WTC11 (cell line): Measurements from ENCODE around the gene TMSB15C. TPM values are rescaled to one million over a fixed set of nuclear protein-coding genes. Genes with fewer than 3 reads are reported as not detected.

Experiments used
- ATAC-seq: fragments of 200-7000 bp; cut with Tn5 transposase; 2 replicates; pipeline ENCODE4 v1.10.0; 2021; ENCODE audit warnings: mild to moderate bottlenecking, moderate library complexity
- CTCF ChIA-PET: fragments of 300-600 bp; sonication (Branson Sonifier 250); formaldehyde crosslinking; loops from one replicate; lab custom pipeline; 2021; ENCODE audit warnings: antibody characterized with exemption; lab: Charles Lee
- POLR2A ChIA-PET: fragments of 350-600 bp; sonication (Branson Sonifier 250); formaldehyde crosslinking; loops from one replicate; lab custom pipeline; 2021; ENCODE audit warnings: antibody characterized with exemption; lab: Charles Lee
- DNase-seq: peaks from one replicate; pipeline ENCODE4 v3.0.0; 2021; ENCODE audit warnings: low spot score
- H3K27ac Mint-ChIP-seq: 2 replicates; pipeline ENCODE4 v1.8.0; 2021; ENCODE audit warnings: mixed read lengths
- H3K27me3 Mint-ChIP-seq: 2 replicates; pipeline ENCODE4 v1.8.0; 2021; ENCODE audit warnings: low read depth, mild to moderate bottlenecking, moderate library complexity, mixed read lengths
- H3K36me3 Mint-ChIP-seq: 2 replicates; pipeline ENCODE4 v1.8.0; 2021; ENCODE audit warnings: mixed read lengths
- H3K4me1 Mint-ChIP-seq: 2 replicates; pipeline ENCODE4 v1.8.0; 2022; ENCODE audit warnings: mixed read lengths
- H3K4me3 Mint-ChIP-seq: 2 replicates; pipeline ENCODE4 v1.8.0; 2021; ENCODE audit warnings: mild to moderate bottlenecking, moderate library complexity, mixed read lengths
- H3K9me3 Mint-ChIP-seq: 2 replicates; pipeline ENCODE4 v1.8.0; 2021; ENCODE audit warnings: mixed read lengths
- FOXK1 ChIP-seq: sonication (generic); formaldehyde crosslinking; IDR thresholded peaks from 2 replicates; pipeline ENCODE4 v1.8.0; 2022; ENCODE audit warnings: mild to moderate bottlenecking, moderate library complexity, missing genetic modification reagents
- GABPB1 ChIP-seq: sonication (generic); formaldehyde crosslinking; IDR thresholded peaks from 2 replicates; pipeline ENCODE4 v1.8.1; 2023; ENCODE audit warnings: mild to moderate bottlenecking, missing genetic modification reagents
- GRHL2 ChIP-seq: fragments of 250-450 bp; sonication (Bioruptor Pico); IDR thresholded peaks from 2 replicates; pipeline ENCODE4 v1.8.0; 2022; ENCODE audit warnings: mild to moderate bottlenecking, moderate library complexity; ENCODE audit not compliant: insufficient replicate concordance, severe bottlenecking
- HMGA2 ChIP-seq: fragments of 250-450 bp; sonication (Bioruptor Pico); IDR thresholded peaks from 2 replicates; pipeline ENCODE4 v1.4.0; 2021; ENCODE audit warnings: mild to moderate bottlenecking, moderate library complexity
- JUN ChIP-seq: sonication (generic); formaldehyde crosslinking; IDR thresholded peaks from 2 replicates; pipeline ENCODE4 v1.8.0; 2023; ENCODE audit warnings: mild to moderate bottlenecking, missing genetic modification reagents
- MYBL2 ChIP-seq: sonication (generic); formaldehyde crosslinking; IDR thresholded peaks from 2 replicates; pipeline ENCODE4 v1.8.1; 2023; ENCODE audit warnings: mild to moderate bottlenecking, moderate library complexity, missing genetic modification reagents
- NFYB ChIP-seq: sonication (generic); formaldehyde crosslinking; conservative IDR thresholded peaks from 2 replicates; pipeline ENCODE4 v1.8.0; 2022; ENCODE audit warnings: low read depth, missing genetic modification reagents
- OVOL2 ChIP-seq: fragments of 250-450 bp; sonication (Bioruptor Pico); IDR thresholded peaks from 2 replicates; pipeline ENCODE4 v1.9.0; 2021; ENCODE audit warnings: mild to moderate bottlenecking, borderline replicate concordance
- RELA ChIP-seq: sonication (generic); formaldehyde crosslinking; IDR thresholded peaks from 2 replicates; pipeline ENCODE4 v1.8.1; 2022; ENCODE audit warnings: missing genetic modification reagents, mild to moderate bottlenecking, borderline replicate concordance
- ZNF138 ChIP-seq: sonication (generic); formaldehyde crosslinking; conservative IDR thresholded peaks from 2 replicates; pipeline ENCODE4 v1.8.1; 2022; ENCODE audit warnings: mild to moderate bottlenecking, moderate library complexity, missing genetic modification reagents
- ZNF317 ChIP-seq: sonication (generic); formaldehyde crosslinking; IDR thresholded peaks from 2 replicates; pipeline ENCODE4 v1.8.1; 2023; ENCODE audit warnings: low read depth, mild to moderate bottlenecking, moderate library complexity, missing genetic modification reagents, borderline replicate concordance
- ZNF671 ChIP-seq: fragments of 250-450 bp; sonication (Bioruptor Pico); IDR thresholded peaks from 2 replicates; pipeline ENCODE4 v1.8.0; 2021; ENCODE audit warnings: mild to moderate bottlenecking
- total RNA-seq: library from RNA; stranded (reverse); gene quantifications from 3 replicates; pipeline ENCODE4 v1.2.3, GENCODE V29; 2021
- TF ChIP-seq, protein P1 (sequence below): fragments of 250-450 bp; sonication (Bioruptor Pico); IDR thresholded peaks from 2 replicates; pipeline ENCODE4 v1.9.0; 2021; ENCODE audit warnings: moderate library complexity, mild to moderate bottlenecking, inconsistent platforms, borderline replicate concordance
- TF ChIP-seq, protein P2 (sequence below): sonication (generic); formaldehyde crosslinking; IDR thresholded peaks from 2 replicates; pipeline ENCODE4 v1.8.1; 2023; ENCODE audit warnings: mild to moderate bottlenecking, missing genetic modification reagents, moderate library complexity
- TF ChIP-seq, protein P3 (sequence below): sonication (generic); formaldehyde crosslinking; IDR thresholded peaks from 2 replicates; pipeline ENCODE4 v1.8.0; 2022; ENCODE audit warnings: mild to moderate bottlenecking, missing genetic modification reagents
- TF ChIP-seq, protein P4 (sequence below): sonication (generic); formaldehyde crosslinking; IDR thresholded peaks from 2 replicates; pipeline ENCODE4 v1.8.1; 2023; ENCODE audit warnings: mild to moderate bottlenecking, missing genetic modification reagents
- TF ChIP-seq, protein P5 (sequence below): sonication (generic); formaldehyde crosslinking; IDR thresholded peaks from 2 replicates; pipeline ENCODE4 v1.8.1; 2022; ENCODE audit warnings: low read depth, missing genetic modification reagents, borderline replicate concordance
- TF ChIP-seq, protein P6 (sequence below): sonication (generic); formaldehyde crosslinking; IDR thresholded peaks from 2 replicates; pipeline ENCODE4 v1.8.0; 2022; ENCODE audit warnings: mild to moderate bottlenecking, missing genetic modification reagents

Gene TMSB15C
- total RNA-seq, 1 experiment from 2014 or later, result 4.3 TPM

DNA sequence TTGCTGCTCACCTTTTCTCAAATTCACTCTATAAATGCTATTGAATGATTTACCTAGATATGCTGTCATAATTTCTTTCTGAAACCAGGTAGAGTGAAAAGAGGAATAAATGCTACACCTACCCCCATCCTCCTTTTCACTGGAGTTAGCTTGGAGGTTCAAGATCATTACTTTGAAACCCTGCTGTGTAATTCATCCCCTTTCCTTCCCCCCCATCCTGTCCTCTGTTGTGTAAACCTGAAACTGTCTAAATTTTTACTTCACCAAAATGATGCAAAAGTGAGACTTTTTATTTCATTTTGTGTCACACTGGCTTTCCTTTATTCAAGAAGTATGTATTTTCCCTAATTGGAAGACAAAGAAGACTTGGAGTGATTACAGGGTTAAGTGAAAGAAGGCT, 41.7 kb upstream of the TMSB15C start:
- peaks cover 13% of the 10 kb centered on the region for H3K4me1 Mint-ChIP-seq
- H3K36me3 Mint-ChIP-seq, result no peaks in the 10 kb centered on the region
- H3K27ac Mint-ChIP-seq, result no peak overlapping the region
- no peaks in the 10 kb centered on the region for H3K9me3 Mint-ChIP-seq
- TF ChIP-seq ZNF138 (CRISPR knock-in tag) (no peak), OVOL2 (CRISPR knock-in tag) (no peak), GRHL2 (CRISPR knock-in tag) (no peak), JUN (CRISPR knock-in tag) (no peak), HMGA2 (CRISPR knock-in tag) (no peak), ZNF671 (CRISPR knock-in tag) (no peak), NFYB (CRISPR knock-in tag) (no peak), ZNF317 (CRISPR knock-in tag) (no peak), GABPB1 (CRISPR knock-in tag) (no peak), FOXK1 (CRISPR knock-in tag) (no peak)
- TF ChIP-seq, protein P1, sequence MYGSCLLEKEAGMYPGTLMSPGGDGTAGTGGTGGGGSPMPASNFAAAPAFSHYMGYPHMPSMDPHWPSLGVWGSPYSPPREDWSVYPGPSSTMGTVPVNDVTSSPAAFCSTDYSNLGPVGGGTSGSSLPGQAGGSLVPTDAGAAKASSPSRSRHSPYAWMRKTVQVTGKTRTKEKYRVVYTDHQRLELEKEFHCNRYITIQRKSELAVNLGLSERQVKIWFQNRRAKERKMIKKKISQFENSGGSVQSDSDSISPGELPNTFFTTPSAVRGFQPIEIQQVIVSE, result no peak
- TF ChIP-seq, protein P2, sequence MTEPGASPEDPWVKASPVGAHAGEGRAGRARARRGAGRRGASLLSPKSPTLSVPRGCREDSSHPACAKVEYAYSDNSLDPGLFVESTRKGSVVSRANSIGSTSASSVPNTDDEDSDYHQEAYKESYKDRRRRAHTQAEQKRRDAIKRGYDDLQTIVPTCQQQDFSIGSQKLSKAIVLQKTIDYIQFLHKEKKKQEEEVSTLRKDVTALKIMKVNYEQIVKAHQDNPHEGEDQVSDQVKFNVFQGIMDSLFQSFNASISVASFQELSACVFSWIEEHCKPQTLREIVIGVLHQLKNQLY (CRISPR knock-in tag), result no peak
- TF ChIP-seq, protein P3, sequence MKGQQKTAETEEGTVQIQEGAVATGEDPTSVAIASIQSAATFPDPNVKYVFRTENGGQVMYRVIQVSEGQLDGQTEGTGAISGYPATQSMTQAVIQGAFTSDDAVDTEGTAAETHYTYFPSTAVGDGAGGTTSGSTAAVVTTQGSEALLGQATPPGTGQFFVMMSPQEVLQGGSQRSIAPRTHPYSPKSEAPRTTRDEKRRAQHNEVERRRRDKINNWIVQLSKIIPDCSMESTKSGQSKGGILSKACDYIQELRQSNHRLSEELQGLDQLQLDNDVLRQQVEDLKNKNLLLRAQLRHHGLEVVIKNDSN, result no peak
- DNase-seq (no peak), ATAC-seq (no peak)
- ChIA-PET CTCF (no interaction called here), POLR2A (interaction anchor here (0.6 kb wide), 1 partner anchor 78 kb away, joined by 3 read pairs; no protein-coding TSS in a partner anchor)
- H3K27me3 Mint-ChIP-seq, result peaks cover 3% of the 10 kb centered on the region; the same call in 1 of the 2 replicates
- no peak overlapping the region for H3K4me3 Mint-ChIP-seq

DNA sequence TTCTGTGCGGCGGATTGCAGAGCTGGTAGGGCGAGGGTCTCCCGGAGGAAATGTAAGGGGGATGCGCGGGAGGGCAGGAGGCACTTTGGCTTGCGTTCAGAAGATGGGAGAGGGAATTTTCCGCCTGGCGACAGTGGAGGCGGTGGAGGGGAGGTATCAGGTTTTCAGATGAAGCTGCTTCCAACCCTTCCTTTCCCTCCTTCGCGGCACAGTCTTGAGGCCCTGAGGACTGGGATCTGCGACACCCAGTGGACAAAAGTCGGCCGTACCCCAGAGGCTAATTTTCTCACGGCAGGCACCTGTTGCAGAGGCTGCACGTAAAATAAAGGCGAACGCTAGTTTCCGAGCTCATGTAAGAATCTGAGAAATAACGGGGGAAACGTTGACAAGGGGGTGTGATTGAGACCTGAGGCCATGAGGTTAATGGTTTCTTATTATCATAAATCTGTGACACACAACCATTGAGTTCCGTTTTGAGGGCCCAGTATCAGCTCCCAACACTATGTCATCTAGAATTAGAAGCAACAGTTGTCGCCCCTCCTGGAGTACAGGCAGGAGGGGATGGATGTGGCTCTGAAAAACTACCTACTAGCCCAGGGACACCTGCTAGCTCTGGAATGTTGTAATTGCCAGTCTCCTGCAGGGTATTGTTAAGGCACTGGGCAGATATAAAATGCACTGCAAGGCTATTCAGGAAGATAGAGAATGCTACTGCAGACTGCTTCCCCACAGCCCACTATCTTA, 37.4 kb upstream of the TMSB15C start:
- ATAC-seq (peak; percentile 62), DNase-seq (peak; percentile 63)
- Mint-ChIP-seq H3K27ac (no peak overlapping the region), H3K36me3 (no peaks in the 10 kb centered on the region), H3K9me3 (no peaks in the 10 kb centered on the region), H3K4me3 (peak overlapping the region; percentile 85), H3K4me1 (peaks cover 15% of the 10 kb centered on the region), H3K27me3 (peaks cover 9% of the 10 kb centered on the region)
- POLR2A ChIA-PET, result no interaction called here
- TF ChIP-seq RELA (CRISPR knock-in tag) (no peak), MYBL2 (no peak)
- TF ChIP-seq, protein P4, sequence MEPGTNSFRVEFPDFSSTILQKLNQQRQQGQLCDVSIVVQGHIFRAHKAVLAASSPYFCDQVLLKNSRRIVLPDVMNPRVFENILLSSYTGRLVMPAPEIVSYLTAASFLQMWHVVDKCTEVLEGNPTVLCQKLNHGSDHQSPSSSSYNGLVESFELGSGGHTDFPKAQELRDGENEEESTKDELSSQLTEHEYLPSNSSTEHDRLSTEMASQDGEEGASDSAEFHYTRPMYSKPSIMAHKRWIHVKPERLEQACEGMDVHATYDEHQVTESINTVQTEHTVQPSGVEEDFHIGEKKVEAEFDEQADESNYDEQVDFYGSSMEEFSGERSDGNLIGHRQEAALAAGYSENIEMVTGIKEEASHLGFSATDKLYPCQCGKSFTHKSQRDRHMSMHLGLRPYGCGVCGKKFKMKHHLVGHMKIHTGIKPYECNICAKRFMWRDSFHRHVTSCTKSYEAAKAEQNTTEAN, result no peak
- TF ChIP-seq, protein P5, sequence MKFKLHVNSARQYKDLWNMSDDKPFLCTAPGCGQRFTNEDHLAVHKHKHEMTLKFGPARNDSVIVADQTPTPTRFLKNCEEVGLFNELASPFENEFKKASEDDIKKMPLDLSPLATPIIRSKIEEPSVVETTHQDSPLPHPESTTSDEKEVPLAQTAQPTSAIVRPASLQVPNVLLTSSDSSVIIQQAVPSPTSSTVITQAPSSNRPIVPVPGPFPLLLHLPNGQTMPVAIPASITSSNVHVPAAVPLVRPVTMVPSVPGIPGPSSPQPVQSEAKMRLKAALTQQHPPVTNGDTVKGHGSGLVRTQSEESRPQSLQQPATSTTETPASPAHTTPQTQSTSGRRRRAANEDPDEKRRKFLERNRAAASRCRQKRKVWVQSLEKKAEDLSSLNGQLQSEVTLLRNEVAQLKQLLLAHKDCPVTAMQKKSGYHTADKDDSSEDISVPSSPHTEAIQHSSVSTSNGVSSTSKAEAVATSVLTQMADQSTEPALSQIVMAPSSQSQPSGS (CRISPR knock-in tag), result no peak
- TF ChIP-seq, protein P6, sequence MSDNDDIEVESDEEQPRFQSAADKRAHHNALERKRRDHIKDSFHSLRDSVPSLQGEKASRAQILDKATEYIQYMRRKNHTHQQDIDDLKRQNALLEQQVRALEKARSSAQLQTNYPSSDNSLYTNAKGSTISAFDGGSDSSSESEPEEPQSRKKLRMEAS (CRISPR knock-in tag), result no peak
- CTCF ChIA-PET, result interaction anchor here (0.6 to 1.8 kb wide), 11 partner anchors 10 to 269 kb away, joined by 3 to 15 read pairs (median 5); partner anchors contain the start of gene SLC25A53
